Skin of body (tissue), 2 donors: ENCODE results near the gene PGM2. TPM values are rescaled to one million over a fixed set of nuclear protein-coding genes. Genes with fewer than 3 reads are reported as not detected.
"Not testable (repeated sequence)": the region's sequence is repeated elsewhere in the genome, so short reads cannot be mapped to it uniquely, and the experiment has no call there.

Source experiments
- DNase-seq: peaks from one replicate; lab custom pipeline; 2025; lab: John Stamatoyannopoulos, UW
- total RNA-seq: library from RNA; depleted of rRNA; stranded (reverse); fragments of >200 nt; gene quantifications from one replicate; pipeline ENCODE4 v1.2.3, GENCODE V29; 2014

PGM2 gene
- 35.5 TPM for total RNA-seq

GRCh38 chr4:37826295-37827029 is at the start of gene PGM2:
Gene PGM2, plus strand, starts transcription at chr4:37826686. Its CDS starts 47 bp downstream, at chr4:37826733.
- DNase-seq = peak; percentile 80

GRCh38 chr4:37779896-37780295 is 46.6 kb upstream of the PGM2 start:
- DNase-seq = no peak

GRCh38 chr4:37780444-37781130 is 45.9 kb upstream of the PGM2 start:
- DNase-seq = peak; percentile 18

- DNase-seq = no peak
These were observed 45.4 kb upstream of the PGM2 start for GRCh38 chr4:37781131-37781455.

GRCh38 chr4:37786267-37786666 is 40.2 kb upstream of the PGM2 start:
- DNase-seq = not testable (repeated sequence)

GRCh38 chr4:37787883-37788460 is 38.5 kb upstream of the PGM2 start:
- not testable (repeated sequence) for DNase-seq

- no peak for DNase-seq
These were observed 37.7 kb upstream of the PGM2 start for GRCh38 chr4:37788819-37789218.

- DNase-seq = no peak
These were observed 34.2 kb upstream of the PGM2 start for GRCh38 chr4:37792241-37792640.

GRCh38 chr4:37793562-37793961 is 32.9 kb upstream of the PGM2 start:
- DNase-seq = no peak

GRCh38 chr4:37794056-37794455 is 32.4 kb upstream of the PGM2 start:
- DNase-seq = no peak

GRCh38 chr4:37795581-37796195 is 30.8 kb upstream of the PGM2 start:
- DNase-seq = no peak

- no peak for DNase-seq
These were observed 29.1 kb upstream of the PGM2 start for GRCh38 chr4:37797374-37797773.

- no peak for DNase-seq
These were observed 28.6 kb upstream of the PGM2 start for GRCh38 chr4:37797923-37798322.

GRCh38 chr4:37798616-37799015 is 27.9 kb upstream of the PGM2 start:
- no peak for DNase-seq

GRCh38 chr4:37799941-37800554 is 26.4 kb upstream of the PGM2 start:
- DNase-seq = no peak

GRCh38 chr4:37802068-37802666 is 24.3 kb upstream of the PGM2 start:
- peak; percentile 14 for DNase-seq

- DNase-seq = peak; percentile 4
These were observed 23.0 kb upstream of the PGM2 start for GRCh38 chr4:37803348-37803973.

GRCh38 chr4:37805091-37805490 is 21.4 kb upstream of the PGM2 start:
- DNase-seq = no peak

GRCh38 chr4:37812713-37813112 is 13.8 kb upstream of the PGM2 start:
- no peak for DNase-seq

- DNase-seq = no peak
These were observed 10.9 kb upstream of the PGM2 start for GRCh38 chr4:37815591-37815990.

- DNase-seq = no peak
These were observed 10.5 kb upstream of the PGM2 start for GRCh38 chr4:37816006-37816405.
